H1 (cell line): ENCODE results near the gene CDH2. TPM values are rescaled to one million over a fixed set of nuclear protein-coding genes. Genes with fewer than 3 reads are reported as not detected.

Source experiments
- CTCF ChIA-PET: fragments of 300-600 bp; sonication (Branson Sonifier 250); formaldehyde crosslinking; loops from one replicate; lab custom pipeline; 2021; ENCODE audit not compliant: partially characterized antibody; lab: Charles Lee
- POLR2A ChIA-PET: fragments of 300-600 bp; sonication (Branson Sonifier 250); formaldehyde crosslinking; loops from one replicate; lab custom pipeline; 2021; ENCODE audit warnings: inconsistent platforms; ENCODE audit not compliant: partially characterized antibody; lab: Charles Lee
- DNase-seq, 2 experiments: peaks; one replicate each; pipeline versions ENCODE4 v3.0.0 to v3.0.0-alpha.2; 2010 to 2022; ENCODE audit warnings: low spot score in 2 of 2, low read depth in 1 of 2, mixed read lengths in 1 of 2
- FAIRE-seq: peaks from 2 replicates; lab custom pipeline; 2011; peaks lifted over from hg19 to GRCh38; lab: Jason Lieb, UNC
- H2AFZ ChIP-seq: 2 replicates; pipeline ENCODE4 v1.8.1; 2012; ENCODE audit warnings: low read length, inconsistent platforms
- H2AK5ac ChIP-seq: 2 replicates; pipeline ENCODE4 v1.6.1; 2013; ENCODE audit warnings: low read depth, low read length
- H2BK120ac ChIP-seq: replicated peaks from 2 replicates; pipeline ENCODE3; 2013; ENCODE audit warnings: low read depth, low read length, inconsistent platforms
- H2BK12ac ChIP-seq: 2 replicates; pipeline ENCODE4 v1.6.1; 2013; ENCODE audit warnings: low read depth, low read length
- H2BK15ac ChIP-seq: 2 replicates; pipeline ENCODE4 v1.6.1; 2013; ENCODE audit warnings: low read length
- H2BK20ac ChIP-seq: 2 replicates; pipeline ENCODE4 v1.6.1; 2013; ENCODE audit warnings: low read length
- H2BK5ac ChIP-seq: 2 replicates; pipeline ENCODE4 v1.6.1; 2013; ENCODE audit warnings: low read depth, low read length
- H3K14ac ChIP-seq: 2 replicates; pipeline ENCODE4 v1.6.1; 2013; ENCODE audit warnings: inconsistent platforms; ENCODE audit not compliant: insufficient read length
- H3K18ac ChIP-seq: 2 replicates; pipeline ENCODE4 v1.6.1; 2013; ENCODE audit warnings: low read length; ENCODE audit errors: extremely low read depth
- H3K23ac ChIP-seq: 2 replicates; pipeline ENCODE4 v1.6.1; 2013; ENCODE audit warnings: inconsistent platforms; ENCODE audit not compliant: insufficient read length
- H3K23me2 ChIP-seq: 2 replicates; pipeline ENCODE4 v1.6.1; 2013; ENCODE audit warnings: low read depth, low read length
- H3K27ac ChIP-seq: 2 replicates; pipeline ENCODE4 v1.6.1; 2011; ENCODE audit warnings: low read depth, low read length, inconsistent platforms
- H3K27me3 ChIP-seq, 4 experiments: replicated peaks in 1 of 4; 1 replicate in 1 of 4; 2 replicates in 3 of 4; pipeline versions ENCODE4 v1.6.1 to v1.8.1; 2011 to 2013; ENCODE audit warnings: low read length in 3 of 4, mild to moderate bottlenecking in 3 of 4, inconsistent platforms in 2 of 4, mixed read lengths in 2 of 4, moderate library complexity in 1 of 4; ENCODE audit not compliant: control insufficient read depth in 3 of 4, insufficient read depth in 3 of 4; ENCODE audit errors: extremely low read depth in 1 of 4
- H3K36me3 ChIP-seq, 4 experiments: 2 replicates each; pipeline versions ENCODE4 v1.6.1 to v1.8.1; 2011 to 2013; ENCODE audit warnings: mild to moderate bottlenecking in 4 of 4, low read length in 3 of 4, moderate library complexity in 2 of 4, control low read depth in 1 of 4, inconsistent platforms in 1 of 4; ENCODE audit not compliant: insufficient read depth in 4 of 4, control insufficient read depth in 2 of 4
- H3K4ac ChIP-seq: replicated peaks from 2 replicates; pipeline ENCODE3; 2013; ENCODE audit warnings: low read length, low read depth, mixed read lengths, inconsistent platforms; ENCODE audit not compliant: insufficient read length
- H3K4me1 ChIP-seq, 4 experiments: replicated peaks in 1 of 4; 1 replicate in 1 of 4; 2 replicates in 3 of 4; pipeline versions ENCODE4 v1.6.1 to v1.8.1; 2011 to 2013; ENCODE audit warnings: low read length in 3 of 4, inconsistent platforms in 2 of 4, mixed read lengths in 1 of 4; ENCODE audit not compliant: insufficient read depth in 4 of 4, control insufficient read depth in 3 of 4
- H3K4me2 ChIP-seq, 2 experiments: 2 replicates each; pipeline versions ENCODE4 v1.6.1 to v1.8.1; 2011 to 2013; ENCODE audit warnings: low read depth in 2 of 2, low read length in 2 of 2, control low read depth in 1 of 2, inconsistent platforms in 1 of 2, mild to moderate bottlenecking in 1 of 2; ENCODE audit not compliant: insufficient read depth in 1 of 2
- H3K4me3 ChIP-seq, 4 experiments: fragments of 200-600, 300-600 bp in 1 of 4; sonication (generic), shearing (Covaris generic), sonication (Bioruptor Twin) in 1 of 4; 2 replicates each; pipeline versions ENCODE4 v1.5.1 to v1.8.1; 2011 to 2016; ENCODE audit warnings: low read length in 4 of 4, low read depth in 3 of 4, control low read depth in 2 of 4, inconsistent platforms in 2 of 4, mild to moderate bottlenecking in 2 of 4, mixed read lengths in 1 of 4, moderate library complexity in 1 of 4; ENCODE audit not compliant: insufficient read depth in 2 of 4; ENCODE audit errors: extremely low read depth in 1 of 4
- H3K56ac ChIP-seq: replicated peaks from 2 replicates; pipeline ENCODE3; 2013; ENCODE audit warnings: low read depth, mild to moderate bottlenecking, mixed read lengths, low read length, inconsistent platforms; ENCODE audit not compliant: insufficient read length
- H3K79me1 ChIP-seq: 2 replicates; pipeline ENCODE4 v1.6.1; 2013; ENCODE audit warnings: low read depth, low read length, control low read depth
- H3K79me2 ChIP-seq, 2 experiments: 2 replicates each; pipeline versions ENCODE4 v1.6.1 to v1.8.1; 2012 to 2013; ENCODE audit warnings: low read length in 2 of 2, mild to moderate bottlenecking in 2 of 2, inconsistent platforms in 1 of 2; ENCODE audit not compliant: insufficient read depth in 2 of 2, control insufficient read depth in 1 of 2
- H3K9ac ChIP-seq, 4 experiments: replicated peaks in 1 of 4; 1 replicate in 1 of 4; 2 replicates in 3 of 4; pipeline versions ENCODE4 v1.6.1 to v1.8.1; 2011 to 2013; ENCODE audit warnings: low read depth in 3 of 4, low read length in 3 of 4, control low read depth in 2 of 4, mild to moderate bottlenecking in 2 of 4, moderate library complexity in 2 of 4, inconsistent platforms in 1 of 4; ENCODE audit errors: extremely low read depth in 1 of 4
- H3K9me3 ChIP-seq, 2 experiments: 2 replicates each; pipeline versions ENCODE4 v1.6.1 to v1.8.1; 2012 to 2013; ENCODE audit warnings: mild to moderate bottlenecking in 2 of 2, moderate library complexity in 2 of 2, control low read depth in 1 of 2, inconsistent platforms in 1 of 2, low read depth in 1 of 2, low read length in 1 of 2, mixed read lengths in 1 of 2; ENCODE audit not compliant: insufficient read depth in 2 of 2
- H4K20me1 ChIP-seq, 2 experiments: replicated peaks in 1 of 2; 2 replicates each; pipeline versions ENCODE3 to v1.8.1; 2011 to 2013; ENCODE audit warnings: inconsistent platforms in 2 of 2, low read length in 2 of 2, mild to moderate bottlenecking in 1 of 2; ENCODE audit not compliant: insufficient read depth in 2 of 2, control insufficient read depth in 1 of 2
- H4K5ac ChIP-seq: 2 replicates; pipeline ENCODE4 v1.6.1; 2013; ENCODE audit warnings: low read length, low read depth, mixed read lengths, inconsistent platforms; ENCODE audit not compliant: insufficient read length
- H4K8ac ChIP-seq: 2 replicates; pipeline ENCODE4 v1.8.0; 2013; ENCODE audit warnings: mild to moderate bottlenecking, moderate library complexity, low read length, inconsistent platforms; ENCODE audit not compliant: insufficient read depth; ENCODE audit errors: extremely low read depth
- H4K91ac ChIP-seq: replicated peaks from 2 replicates; pipeline ENCODE3; 2013; ENCODE audit warnings: low read length, mixed read lengths, inconsistent platforms; ENCODE audit not compliant: insufficient read length
- CTBP2 ChIP-seq: IDR thresholded peaks from 2 replicates; pipeline ENCODE4 v1.7.0; 2011; ENCODE audit warnings: borderline replicate concordance, mild to moderate bottlenecking, moderate library complexity, mixed read lengths, low read length; ENCODE audit not compliant: insufficient read depth, insufficient read length
- EZH2 ChIP-seq: fragments of 200-600 bp; sonication (generic); IDR thresholded peaks from 2 replicates; pipeline ENCODE4 v1.7.1; 2012; ENCODE audit warnings: low read depth, mild to moderate bottlenecking, moderate library complexity, low read length, inconsistent platforms; ENCODE audit not compliant: severe bottlenecking
- WGBS, 2 experiments: shearing (Covaris generic) in 1 of 2; methylation state at CpG; one replicate each; pipeline versions ENCODE4 v1.1.6 to v1.1.7; 2013 to 2015; ENCODE audit warnings: low lambda C conversion rate in 2 of 2, mixed read lengths in 2 of 2, inconsistent platforms in 1 of 2, low coverage in 1 of 2, missing lambda C conversion rate in 1 of 2; ENCODE audit not compliant: insufficient replicate concordance in 2 of 2, insufficient coverage in 1 of 2, insufficient read length in 1 of 2; ENCODE audit errors: extremely low coverage in 1 of 2, missing lambda C conversion rate in 1 of 2; 5-methylcytosine and 5-hydroxymethylcytosine counted together
- polyA plus RNA-seq, 7 experiments: library from polyadenylated mRNA; depleted of rRNA in 3 of 7; stranded (reverse) in 5 of 7; unstranded in 2 of 7; fragments of >200 nt in 5 of 7; fragments of 200-250 nt in 2 of 7; gene quantifications; 1 replicate in 5 of 7; 2 replicates in 1 of 7; 4 replicates in 1 of 7; pipeline versions ENCODE4 v1.2.1 to v1.2.3, GENCODE V29; 2011 to 2013; ENCODE audit warnings: missing spikeins in 2 of 7, mixed read lengths in 2 of 7
- total RNA-seq: library from RNA; stranded (reverse); fragmentation: NEBNext Ultra II Directional; extraction: Animal tissue kit (Norgen Biotek cat#: 25700); gene quantifications from 2 replicates; pipeline ENCODE4 v1.2.1, GENCODE V29; 2021

Gene CDH2
- total and polyA plus RNA-seq, 2 of the 8 experiments (the other 6 are each of a cell fraction or from before 2014, with no cell fraction given) = 15.0 to 56.5 TPM

GRCh38 chr18:28063926-28064325 lies 113.0 kb downstream of the CDH2 start:
- Histone ChIP-seq H3K27ac (no peak overlapping the region), H3K14ac (no peak overlapping the region), H3K4me1 (peaks cover 0 to 3% (median 0%) of the 10 kb centered on the region in 4 experiments; a peak in 2 of 7 replicates), H3K4me3 (no peak overlapping the region), H3K36me3 (no peaks in the 10 kb centered on the region), H2BK5ac (no peak overlapping the region), H4K8ac (no peak overlapping the region), H3K23ac (no peak overlapping the region), H2BK120ac (no peak overlapping the region), H2BK12ac (no peak overlapping the region), H4K20me1 (no peaks in the 10 kb centered on the region), H3K27me3 (no peaks in the 10 kb centered on the region), H3K9me3 (no peaks in the 10 kb centered on the region; a peak in 1 of 4 replicates), H3K79me1 (no peaks in the 10 kb centered on the region), H3K4me2 (no peak overlapping the region), H2AFZ (no peak overlapping the region), H2BK15ac (no peak overlapping the region), H3K79me2 (no peaks in the 10 kb centered on the region), H2AK5ac (no peak overlapping the region), H3K9ac (no peak overlapping the region), H3K18ac (no peak overlapping the region), H4K91ac (no peak overlapping the region), H3K4ac (no peak overlapping the region), H3K23me2 (no peaks in the 10 kb centered on the region), H3K56ac (no peak overlapping the region), H4K5ac (no peak overlapping the region), H2BK20ac (no peak overlapping the region)
- ChIA-PET CTCF (no interaction called here), POLR2A (no interaction called here)
- 93% methylated on average over 2 of the region's 2 CpGs; no CpG with 5 or more reads in 1 of the 2 experiments for WGBS, 2 experiments
- DNase-seq = no peak
- no peak for FAIRE-seq
- TF ChIP-seq EZH2 (no peak), CTBP2 (no peak)
